AG04449 (cell line): ENCODE measurements around the gene CUL9.

Experiments
- CTCF ChIA-PET: fragments of 350-600 bp; formaldehyde crosslinking; extraction: SDS; loops from one replicate; lab custom pipeline; 2021; ENCODE audit warnings: antibody characterized with exemption; lab: Yijun Ruan, JAX
- POLR2A ChIA-PET: fragments of 400-600, 350-600 bp; formaldehyde crosslinking; extraction: SDS; loops from one replicate; lab custom pipeline; 2020; ENCODE audit warnings: antibody characterized with exemption, inconsistent platforms; lab: Yijun Ruan, JAX
- DNase-seq: peaks from one replicate; pipeline ENCODE4 v3.0.0-alpha.2; 2010; ENCODE audit warnings: low read depth, low spot score
- H3K4me3 ChIP-seq: 2 replicates; pipeline ENCODE4 v1.5.1; 2011; ENCODE audit warnings: low read depth, mild to moderate bottlenecking, control low read depth, low read length
- TF ChIP-seq, protein P1 (sequence below): IDR thresholded peaks from one replicate; pipeline ENCODE4 v1.5.1; 2011; ENCODE audit warnings: mild to moderate bottlenecking, moderate library complexity, low read length, control low read depth, inconsistent platforms; ENCODE audit not compliant: insufficient read depth; ENCODE audit errors: missing control alignments

CUL9 gene

GRCh38 chr6:43150051-43150751 is 31.8 kb upstream of the CUL9 start:
- DNase-seq, result no peak
- ChIA-PET POLR2A (interaction anchor here (0.8 kb wide), 1 partner anchor 75 kb away, joined by 5 read pairs; no protein-coding TSS in a partner anchor), CTCF (interaction anchor here (1.1 kb wide), 1 partner anchor 20 kb away, joined by 4 read pairs; no protein-coding TSS in a partner anchor)
- H3K4me3 ChIP-seq, result no peak overlapping the region
- TF ChIP-seq, protein P1, sequence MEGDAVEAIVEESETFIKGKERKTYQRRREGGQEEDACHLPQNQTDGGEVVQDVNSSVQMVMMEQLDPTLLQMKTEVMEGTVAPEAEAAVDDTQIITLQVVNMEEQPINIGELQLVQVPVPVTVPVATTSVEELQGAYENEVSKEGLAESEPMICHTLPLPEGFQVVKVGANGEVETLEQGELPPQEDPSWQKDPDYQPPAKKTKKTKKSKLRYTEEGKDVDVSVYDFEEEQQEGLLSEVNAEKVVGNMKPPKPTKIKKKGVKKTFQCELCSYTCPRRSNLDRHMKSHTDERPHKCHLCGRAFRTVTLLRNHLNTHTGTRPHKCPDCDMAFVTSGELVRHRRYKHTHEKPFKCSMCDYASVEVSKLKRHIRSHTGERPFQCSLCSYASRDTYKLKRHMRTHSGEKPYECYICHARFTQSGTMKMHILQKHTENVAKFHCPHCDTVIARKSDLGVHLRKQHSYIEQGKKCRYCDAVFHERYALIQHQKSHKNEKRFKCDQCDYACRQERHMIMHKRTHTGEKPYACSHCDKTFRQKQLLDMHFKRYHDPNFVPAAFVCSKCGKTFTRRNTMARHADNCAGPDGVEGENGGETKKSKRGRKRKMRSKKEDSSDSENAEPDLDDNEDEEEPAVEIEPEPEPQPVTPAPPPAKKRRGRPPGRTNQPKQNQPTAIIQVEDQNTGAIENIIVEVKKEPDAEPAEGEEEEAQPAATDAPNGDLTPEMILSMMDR, result no peak

- no peak for DNase-seq
- ChIA-PET CTCF (interaction anchor here (1.5 to 2.6 kb wide), 2 partner anchors 8 to 16 kb away, joined by 4 to 17 read pairs; no protein-coding TSS in a partner anchor), POLR2A (no interaction called here)
- H3K4me3 ChIP-seq, result no peak overlapping the region
- TF ChIP-seq, protein P1, result no peak
These were observed 22.4 kb upstream of the CUL9 start for GRCh38 chr6:43159599-43159998.

DNA sequence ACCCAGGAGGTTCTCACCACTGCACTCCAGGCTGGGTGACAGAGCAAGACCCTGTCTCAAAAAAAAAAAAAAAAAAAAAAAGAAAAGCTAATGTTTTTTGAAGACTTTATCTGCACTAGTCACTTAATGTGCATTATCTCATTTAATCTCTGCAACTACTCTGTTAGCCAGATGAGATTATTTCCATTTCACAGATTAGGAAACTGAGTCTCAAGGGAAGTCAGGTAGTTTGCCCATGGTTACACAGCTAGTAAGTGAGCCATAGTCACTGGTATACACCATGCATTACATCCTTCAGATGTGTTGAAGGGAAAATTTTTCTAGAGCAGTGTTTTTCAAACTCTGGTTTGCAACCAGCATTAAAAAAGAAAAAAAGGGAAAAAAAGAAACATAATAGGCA is 18.1 kb upstream of the CUL9 start:
- TF ChIP-seq, protein P1, result no peak
- DNase-seq, result no peak
- H3K4me3 ChIP-seq, result no peak overlapping the region
- ChIA-PET POLR2A (no interaction called here), CTCF (no interaction called here)

DNA sequence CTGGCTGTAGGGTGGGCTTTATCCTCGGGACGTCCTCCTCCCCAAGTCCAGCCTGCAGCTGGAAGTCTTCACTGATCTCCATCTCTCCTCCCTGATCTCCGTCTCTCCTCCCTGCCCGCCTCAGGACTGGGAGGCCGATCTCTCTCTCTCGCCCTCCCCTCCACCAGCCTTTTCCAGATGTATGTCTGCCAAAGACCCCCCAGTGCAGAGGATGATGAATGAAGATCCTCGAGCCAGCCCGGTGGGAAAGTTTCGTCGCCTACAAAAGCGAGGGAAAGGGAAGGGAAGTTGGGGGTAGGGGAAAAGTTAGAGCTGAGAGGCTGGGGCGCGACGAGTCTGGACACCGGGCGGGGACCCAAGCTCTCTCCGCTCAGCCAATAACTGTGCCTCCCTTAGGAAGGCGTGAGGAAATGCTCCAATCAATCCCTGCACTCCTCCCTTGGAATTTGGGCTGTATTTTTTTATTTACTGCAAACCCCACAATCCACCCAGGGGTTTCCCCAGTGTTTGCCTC is 11.5 kb upstream of the CUL9 start:
- POLR2A ChIA-PET, result interaction anchor here (0.7 to 1.5 kb wide), 3 partner anchors 12 to 111 kb away, joined by 3 to 7 read pairs (median 5); partner anchors contain the start of genes CUL9, KLC4 and MRPL2
- TF ChIP-seq, protein P1, result no peak
- DNase-seq, result no peak

GRCh38 chr6:43170931-43171706 is 10.9 kb upstream of the CUL9 start, which contains the start of gene SRF:
TSS of gene SRF (plus strand) at chr6:43171269. CDS start at chr6:43171657, 388 bp downstream.
- DNase-seq, result peak; percentile 97
- CTCF ChIA-PET, result interaction anchor here (0.9 to 1.6 kb wide), 9 partner anchors 8 to 270 kb away, joined by 3 to 4 read pairs (median 3); partner anchors contain the start of gene CUL7
- TF ChIP-seq, protein P1, result peak; percentile 64
- peak within 1 kb of the TSS; percentile 99 for H3K4me3 ChIP-seq
- POLR2A ChIA-PET, result interaction anchor here (0.7 to 1.5 kb wide), 3 partner anchors 11 to 111 kb away, joined by 3 to 7 read pairs (median 3); partner anchors contain the start of genes CUL9, KLC4 and MRPL2

More for the DNA sequence above, 11.5 kb upstream of the CUL9 start:
- peak overlapping the region; percentile 72 for H3K4me3 ChIP-seq
- CTCF ChIA-PET, result interaction anchor here (1.0 to 1.2 kb wide), 2 partner anchors 12 to 27 kb away, joined by 4 read pairs; no protein-coding TSS in a partner anchor
